ENCODE results near the gene RAB17. TPM values are rescaled to one million over a fixed set of nuclear protein-coding genes. Genes with fewer than 3 reads are reported as not detected.

RAB17 gene
- total and polyA plus RNA-seq, 2 experiments from 2014 or later: 2.9 to 3.1 TPM

GRCh38 chr2:237636578-237636977, 46.0 kb upstream of the RAB17 start:
- Histone ChIP-seq H3K4me1 (ENCODE audit: low read depth) (peaks cover 33% of the 10 kb centered on the region), H3K9me3 (ENCODE audit: low read depth) (no peaks in the 10 kb centered on the region), H3K4me3 (no peak overlapping the region), H3K27ac (no peak overlapping the region), H3K36me3 (no peaks in the 10 kb centered on the region), H3K27me3 (no peaks in the 10 kb centered on the region)
- no peak for DNase-seq (ENCODE audit: low read depth in 1 of 2, low spot score in 1 of 2)
- TF ChIP-seq CTCF (IDR thresholded peaks at IDR 0.05; ENCODE audit: low read depth, low read length): no peak

- no peak for DNase-seq (ENCODE audit: low read depth in 1 of 2, low spot score in 1 of 2)
- Histone ChIP-seq H3K27me3 (no peaks in the 10 kb centered on the region), H3K9me3 (ENCODE audit: low read depth) (no peaks in the 10 kb centered on the region), H3K4me3 (no peak overlapping the region), H3K36me3 (no peaks in the 10 kb centered on the region), H3K4me1 (ENCODE audit: low read depth) (peaks cover 35% of the 10 kb centered on the region), H3K27ac (peak overlapping the region; percentile 68)
- TF ChIP-seq CTCF (IDR thresholded peaks at IDR 0.05; ENCODE audit: low read depth, low read length): no peak
These were observed 42.6 kb upstream of the RAB17 start for GRCh38 chr2:237633061-237633561.

GRCh38 chr2:237631801-237632585, 41.5 kb upstream of the RAB17 start:
- H3K27ac ChIP-seq: no peak overlapping the region
- peaks cover 35% of the 10 kb centered on the region for H3K4me1 ChIP-seq (ENCODE audit: low read depth)
- DNase-seq (ENCODE audit: low read depth in 1 of 2, low spot score in 1 of 2): no peak
- TF ChIP-seq CTCF (IDR thresholded peaks at IDR 0.05; ENCODE audit: low read depth, low read length): no peak
- no peaks in the 10 kb centered on the region for H3K27me3 ChIP-seq
- H3K36me3 ChIP-seq: no peaks in the 10 kb centered on the region
- no peaks in the 10 kb centered on the region for H3K9me3 ChIP-seq (ENCODE audit: low read depth)
- no peak overlapping the region for H3K4me3 ChIP-seq

GRCh38 chr2:237631007-237631785, 40.7 kb upstream of the RAB17 start:
- Histone ChIP-seq H3K36me3 (no peaks in the 10 kb centered on the region), H3K4me1 (ENCODE audit: low read depth) (peaks cover 39% of the 10 kb centered on the region), H3K27ac (no peak overlapping the region), H3K4me3 (no peak overlapping the region), H3K9me3 (ENCODE audit: low read depth) (no peaks in the 10 kb centered on the region), H3K27me3 (no peaks in the 10 kb centered on the region)
- no peak for TF ChIP-seq CTCF (IDR thresholded peaks at IDR 0.05; ENCODE audit: low read depth, low read length)
- no peak for DNase-seq (ENCODE audit: low read depth in 1 of 2, low spot score in 1 of 2)

- no peak overlapping the region for H3K4me3 ChIP-seq
- H3K4me1 ChIP-seq (ENCODE audit: low read depth): peaks cover 39% of the 10 kb centered on the region
- H3K27me3 ChIP-seq: no peaks in the 10 kb centered on the region
- TF ChIP-seq CTCF (IDR thresholded peaks at IDR 0.05; ENCODE audit: low read depth, low read length): no peak
- H3K36me3 ChIP-seq: no peaks in the 10 kb centered on the region
- no peaks in the 10 kb centered on the region for H3K9me3 ChIP-seq (ENCODE audit: low read depth)
- peak overlapping the region; percentile 55 for H3K27ac ChIP-seq
- no peak for DNase-seq (ENCODE audit: low read depth in 1 of 2, low spot score in 1 of 2)
These were observed 39.9 kb upstream of the RAB17 start for GRCh38 chr2:237630216-237631000.

Measured in cardiac muscle cell (in vitro differentiated cells and primary cell).